DND-41 (cell line): ENCODE data around the gene SH3BP2.

Experiments used
- ATAC-seq: fragments of 200-7000 bp; cut with Tn5 transposase; 3 replicates; pipeline ENCODE4 v1.9.1; 2021; ENCODE audit warnings: low read depth; ENCODE audit not compliant: insufficient read depth
- DNase-seq: peaks from one replicate; pipeline ENCODE4 v3.0.0-alpha.2; 2020
- H2AFZ ChIP-seq: 2 replicates; pipeline ENCODE4 v1.6.0; 2012; ENCODE audit warnings: low read depth, low read length
- H3K27ac ChIP-seq: 2 replicates; pipeline ENCODE4 v1.5.1; 2012; ENCODE audit warnings: low read length, inconsistent platforms
- H3K27me3 ChIP-seq: fragments of 200-600 bp; sonication (generic); 2 replicates; pipeline ENCODE4 v1.6.0; 2012; ENCODE audit warnings: low read length, mild to moderate bottlenecking, inconsistent platforms; ENCODE audit not compliant: insufficient read depth, poor library complexity
- H3K36me3 ChIP-seq: 2 replicates; pipeline ENCODE4 v1.5.1; 2012; ENCODE audit warnings: low read length, inconsistent platforms; ENCODE audit not compliant: insufficient read depth
- H3K4me1 ChIP-seq: 2 replicates; pipeline ENCODE4 v1.5.1; 2012; ENCODE audit warnings: mild to moderate bottlenecking, low read length; ENCODE audit not compliant: insufficient read depth
- H3K4me2 ChIP-seq: 2 replicates; pipeline ENCODE4 v1.6.0; 2012; ENCODE audit warnings: mild to moderate bottlenecking, moderate library complexity, low read length, inconsistent platforms; ENCODE audit not compliant: insufficient read depth
- H3K4me3 ChIP-seq, 2 experiments: fragments of 200-600 bp in 1 of 2; shearing (Covaris generic) in 1 of 2; 2 replicates each; pipeline ENCODE4 v1.5.1; 2012 to 2016; ENCODE audit warnings: inconsistent platforms in 2 of 2, low read length in 2 of 2, mild to moderate bottlenecking in 2 of 2, low read depth in 1 of 2, moderate library complexity in 1 of 2
- H3K79me2 ChIP-seq: 2 replicates; pipeline ENCODE4 v1.6.0; 2012; ENCODE audit warnings: low read length, inconsistent platforms; ENCODE audit not compliant: insufficient read depth
- H3K9ac ChIP-seq: 2 replicates; pipeline ENCODE4 v1.6.0; 2012; ENCODE audit warnings: low read depth, mild to moderate bottlenecking, inconsistent platforms, low read length, moderate library complexity
- H3K9me3 ChIP-seq: 2 replicates; pipeline ENCODE4 v1.5.1; 2012; ENCODE audit warnings: low read length, moderate library complexity, mild to moderate bottlenecking, inconsistent platforms; ENCODE audit not compliant: insufficient read depth, severe bottlenecking
- H4K20me1 ChIP-seq: 2 replicates; pipeline ENCODE4 v1.6.0; 2012; ENCODE audit warnings: low read length; ENCODE audit not compliant: insufficient read depth
- CTCF ChIP-seq: IDR thresholded peaks from 2 replicates; pipeline ENCODE4 v1.5.1; 2012; ENCODE audit warnings: borderline replicate concordance, low read length, moderate library complexity, mild to moderate bottlenecking; ENCODE audit not compliant: poor library complexity, severe bottlenecking; ENCODE audit errors: extremely low read depth
- EZH2 ChIP-seq: IDR thresholded peaks from 3 replicates; pipeline ENCODE4 v1.6.1; 2012; ENCODE audit warnings: borderline replicate concordance, low read depth, mild to moderate bottlenecking, moderate library complexity, low read length, inconsistent platforms; ENCODE audit not compliant: severe bottlenecking

SH3BP2 gene

GRCh38 chr4:2745516-2745915 is 47.4 kb upstream of the SH3BP2 start:
- Histone ChIP-seq H3K4me3 (no peak overlapping the region), H3K9ac (no peak overlapping the region), H3K4me1 (no peaks in the 10 kb centered on the region), H3K27me3 (no peaks in the 10 kb centered on the region), H3K9me3 (no peaks in the 10 kb centered on the region), H3K27ac (no peak overlapping the region), H3K79me2 (peaks cover 10% of the 10 kb centered on the region; the same call in 1 of the 2 replicates), H4K20me1 (0 out of 2 replicates have a peak, but pooled peaks cover 4% of the 10 kb centered on the region), H2AFZ (no peak overlapping the region), H3K4me2 (no peak overlapping the region), H3K36me3 (peaks cover 59% of the 10 kb centered on the region)
- ATAC-seq (no peak), DNase-seq (no peak)
- TF ChIP-seq CTCF (no peak), EZH2 (no peak)

GRCh38 chr4:2745981-2746806 is 46.7 kb upstream of the SH3BP2 start:
- ATAC-seq (peak; percentile 39; the same call in 1 of the 3 replicates), DNase-seq (no peak)
- no peak for TF ChIP-seq CTCF
- no peak for TF ChIP-seq EZH2
- Histone ChIP-seq H2AFZ (no peak overlapping the region), H3K4me2 (no peak overlapping the region), H3K9ac (no peak overlapping the region), H3K9me3 (no peaks in the 10 kb centered on the region), H3K4me1 (no peaks in the 10 kb centered on the region), H3K27ac (no peak overlapping the region), H3K4me3 (no peak overlapping the region), H4K20me1 (0 out of 2 replicates have a peak, but pooled peaks cover 4% of the 10 kb centered on the region), H3K36me3 (peaks cover 59% of the 10 kb centered on the region), H3K27me3 (no peaks in the 10 kb centered on the region), H3K79me2 (peaks cover 14% of the 10 kb centered on the region)

GRCh38 chr4:2746891-2747695 is 45.8 kb upstream of the SH3BP2 start:
- H3K4me3 ChIP-seq: no peak overlapping the region
- no peaks in the 10 kb centered on the region for H3K27me3 ChIP-seq
- no peak overlapping the region for H3K9ac ChIP-seq
- 0 out of 2 replicates have a peak, but pooled peaks cover 4% of the 10 kb centered on the region for H4K20me1 ChIP-seq
- no peak overlapping the region for H3K4me2 ChIP-seq
- TF ChIP-seq EZH2: no peak
- no peak for TF ChIP-seq CTCF
- peaks cover 16% of the 10 kb centered on the region for H3K79me2 ChIP-seq
- H3K4me1 ChIP-seq: no peaks in the 10 kb centered on the region
- no peak overlapping the region for H2AFZ ChIP-seq
- H3K27ac ChIP-seq: no peak overlapping the region
- ATAC-seq (no peak), DNase-seq (no peak)
- peaks cover 57% of the 10 kb centered on the region for H3K36me3 ChIP-seq
- H3K9me3 ChIP-seq: no peaks in the 10 kb centered on the region
